Osteocyte (in vitro differentiated cells): ENCODE data around the gene PSRC1. TPM values are rescaled to one million over a fixed set of nuclear protein-coding genes. Genes with fewer than 3 reads are reported as not detected.

Experiments used
- DNase-seq: peaks from one replicate; pipeline ENCODE4 v3.0.0; 2021; ENCODE audit warnings: mixed read lengths; ENCODE audit not compliant: unreplicated experiment; ENCODE audit errors: extremely low spot score
- H3K27ac Mint-ChIP-seq: one replicate; pipeline ENCODE4 v1.8.0; 2021; ENCODE audit warnings: mild to moderate bottlenecking, mixed read lengths; ENCODE audit not compliant: unreplicated experiment
- H3K27me3 Mint-ChIP-seq: one replicate; pipeline ENCODE4 v1.8.0; 2021; ENCODE audit warnings: mixed read lengths; ENCODE audit not compliant: unreplicated experiment
- H3K36me3 Mint-ChIP-seq: one replicate; pipeline ENCODE4 v1.8.0; 2021; ENCODE audit warnings: mixed read lengths; ENCODE audit not compliant: unreplicated experiment
- H3K4me1 Mint-ChIP-seq: one replicate; pipeline ENCODE4 v1.8.0; 2021; ENCODE audit warnings: mixed read lengths; ENCODE audit not compliant: unreplicated experiment
- H3K4me3 Mint-ChIP-seq: one replicate; pipeline ENCODE4 v1.8.0; 2021; ENCODE audit warnings: mild to moderate bottlenecking, moderate library complexity, mixed read lengths; ENCODE audit not compliant: unreplicated experiment
- H3K9me3 Mint-ChIP-seq: one replicate; pipeline ENCODE4 v1.8.0; 2021; ENCODE audit warnings: mixed read lengths; ENCODE audit not compliant: unreplicated experiment
- CTCF ChIP-seq: fragments of 200-600 bp; sonication (generic); IDR thresholded peaks from 2 replicates; pipeline ENCODE4 v1.5.0; 2021; ENCODE audit warnings: antibody characterized with exemption, mild to moderate bottlenecking, moderate library complexity
- total RNA-seq: library from RNA; stranded (reverse); gene quantifications from 2 replicates; pipeline ENCODE4 v1.2.1, GENCODE V29; 2021

Gene PSRC1
- total RNA-seq, 1 donor from 2014 or later = 9.3 TPM

- Mint-ChIP-seq H3K27ac (no peak overlapping the region), H3K9me3 (no peaks in the 10 kb centered on the region), H3K4me1 (peaks cover 23% of the 10 kb centered on the region), H3K36me3 (no peaks in the 10 kb centered on the region), H3K4me3 (no peak overlapping the region), H3K27me3 (peaks cover 2% of the 10 kb centered on the region)
- TF ChIP-seq CTCF = no peak
- no peak for DNase-seq
Observed at GRCh38 chr1:109296782-109297181, 13.8 kb upstream of the PSRC1 start.

- Mint-ChIP-seq H3K27ac (no peak overlapping the region), H3K9me3 (no peaks in the 10 kb centered on the region), H3K36me3 (no peaks in the 10 kb centered on the region), H3K4me1 (peaks cover 23% of the 10 kb centered on the region), H3K27me3 (peaks cover 2% of the 10 kb centered on the region), H3K4me3 (no peak overlapping the region)
- TF ChIP-seq CTCF = no peak
- DNase-seq = no peak
Observed at GRCh38 chr1:109295712-109296415, 12.9 kb upstream of the PSRC1 start.

GRCh38 chr1:109294481-109294880, 11.5 kb upstream of the PSRC1 start:
- no peak overlapping the region for H3K4me3 Mint-ChIP-seq
- no peaks in the 10 kb centered on the region for H3K36me3 Mint-ChIP-seq
- H3K4me1 Mint-ChIP-seq = peaks cover 15% of the 10 kb centered on the region
- H3K27me3 Mint-ChIP-seq = peaks cover 2% of the 10 kb centered on the region
- no peak for TF ChIP-seq CTCF
- no peaks in the 10 kb centered on the region for H3K9me3 Mint-ChIP-seq
- H3K27ac Mint-ChIP-seq = no peak overlapping the region
- DNase-seq = no peak

GRCh38 chr1:109293026-109293425, 10.1 kb upstream of the PSRC1 start:
- Mint-ChIP-seq H3K36me3 (no peaks in the 10 kb centered on the region), H3K4me3 (no peak overlapping the region), H3K9me3 (no peaks in the 10 kb centered on the region), H3K4me1 (peaks cover 1% of the 10 kb centered on the region), H3K27me3 (peaks cover 2% of the 10 kb centered on the region), H3K27ac (no peak overlapping the region)
- DNase-seq = no peak
- TF ChIP-seq CTCF = no peak

- Mint-ChIP-seq H3K9me3 (no peaks in the 10 kb centered on the region), H3K4me1 (no peaks in the 10 kb centered on the region), H3K27ac (no peak overlapping the region), H3K36me3 (no peaks in the 10 kb centered on the region), H3K27me3 (peaks cover 2% of the 10 kb centered on the region), H3K4me3 (no peak overlapping the region)
- TF ChIP-seq CTCF = no peak
- DNase-seq = no peak
Observed at GRCh38 chr1:109292364-109292763, 9.4 kb upstream of the PSRC1 start.
